Stimulated activated CD8-positive, alpha-beta memory T cell treated with anti-CD3 and anti-CD28 coated beads, Interleukin-4, amount 100 ng/mL, for 48 hours (primary cell): ENCODE data around the gene RNGTT.
"Not testable (repeated sequence)": the region's sequence is repeated elsewhere in the genome, so short reads cannot be mapped to it uniquely, and the experiment has no call there.

ENCODE experiments used
- DNase-seq: peaks from one replicate; pipeline ENCODE4 v3.0.0-alpha.2; 2020

Gene RNGTT

GRCh38 chr6:88908598-88909548 lies 54.5 kb downstream of the RNGTT start:
- DNase-seq: no peak

DNA sequence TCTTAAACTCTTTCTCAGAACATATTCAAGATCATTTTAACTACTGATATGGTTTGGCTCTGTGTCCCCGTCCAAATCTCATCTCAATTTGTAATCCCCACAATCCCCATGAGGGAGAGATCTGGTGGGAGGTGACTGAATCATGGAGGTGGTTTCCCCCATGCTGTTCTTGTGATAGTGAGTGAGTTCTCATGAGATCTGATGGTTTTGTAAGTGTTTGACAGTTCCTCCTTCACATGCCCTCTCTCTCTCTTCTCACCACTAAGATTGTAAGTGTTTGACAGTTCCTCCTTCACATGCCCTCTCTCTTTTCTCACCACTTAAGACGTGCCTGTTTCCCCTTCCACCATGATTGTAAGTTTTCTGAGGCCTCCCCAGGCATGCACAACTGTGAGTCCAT lies 56.3 kb downstream of the RNGTT start:
- not testable (repeated sequence) for DNase-seq

- DNase-seq: no peak
Observed at GRCh38 chr6:88899569-88900316, 63.7 kb downstream of the RNGTT start.

DNA sequence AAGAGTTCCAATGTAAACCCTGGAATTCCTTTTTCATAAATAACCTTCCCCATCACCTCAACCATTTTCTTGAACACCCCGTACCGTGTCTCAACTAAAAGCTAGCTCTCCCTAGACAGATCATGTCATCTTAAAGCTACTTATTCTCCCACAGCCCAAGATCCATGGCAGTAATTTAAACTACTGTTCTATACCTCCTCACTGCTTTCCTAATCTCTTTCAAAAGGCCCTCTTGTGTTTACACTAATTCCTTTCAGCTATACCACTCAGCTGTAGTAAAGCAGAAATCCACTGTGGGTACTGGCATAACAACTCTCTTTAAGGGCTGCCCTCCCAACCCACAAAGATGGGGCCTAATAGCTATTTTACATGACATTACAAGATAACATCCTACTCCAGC lies 67.5 kb downstream of the RNGTT start:
- no peak for DNase-seq

GRCh38 chr6:88890860-88891845 lies 72.3 kb downstream of the RNGTT start:
- DNase-seq: no peak

GRCh38 chr6:88890394-88890793 lies 73.0 kb downstream of the RNGTT start:
- no peak for DNase-seq

DNA sequence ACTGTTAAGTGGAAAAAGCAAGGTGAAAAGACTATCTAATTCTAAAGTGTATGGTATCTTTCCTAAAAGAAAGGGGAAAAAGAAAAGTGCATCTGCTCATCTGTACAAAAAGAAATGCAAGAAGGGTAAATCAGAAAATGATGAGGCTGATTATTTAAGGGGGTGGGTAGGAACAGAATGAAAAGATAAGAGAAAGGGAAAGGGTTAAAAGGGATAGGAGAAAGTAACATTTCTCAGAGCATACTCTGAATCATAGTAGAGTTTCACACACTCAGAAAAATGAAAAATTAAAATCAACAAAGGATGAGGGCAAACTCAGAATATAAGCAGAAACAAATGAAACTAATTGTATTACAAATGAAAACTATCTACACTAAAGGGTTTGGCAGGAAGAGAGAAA lies 79.1 kb downstream of the RNGTT start:
- no peak for DNase-seq

DNA sequence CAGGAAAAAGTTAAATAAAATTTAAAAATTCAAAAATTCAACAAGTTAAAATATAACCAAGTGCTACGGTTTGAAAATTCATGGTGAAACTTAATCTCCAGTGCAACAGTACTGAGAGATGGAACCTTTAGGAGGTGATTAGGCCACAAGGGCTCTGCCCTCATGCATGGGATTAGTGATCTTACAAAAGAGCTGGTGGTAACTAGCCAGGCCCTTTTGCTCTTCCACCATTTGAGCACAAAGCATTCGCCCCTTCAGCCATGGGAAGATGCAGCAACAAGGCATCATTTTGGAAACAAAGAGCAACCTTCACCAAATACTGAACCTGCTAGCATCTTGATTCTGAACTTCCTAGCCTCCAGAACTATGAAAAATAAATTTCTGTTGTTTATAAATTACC lies 80.9 kb downstream of the RNGTT start:
- DNase-seq: no peak

- DNase-seq: no peak
Observed at GRCh38 chr6:88881451-88881850, 82.0 kb downstream of the RNGTT start.

DNA sequence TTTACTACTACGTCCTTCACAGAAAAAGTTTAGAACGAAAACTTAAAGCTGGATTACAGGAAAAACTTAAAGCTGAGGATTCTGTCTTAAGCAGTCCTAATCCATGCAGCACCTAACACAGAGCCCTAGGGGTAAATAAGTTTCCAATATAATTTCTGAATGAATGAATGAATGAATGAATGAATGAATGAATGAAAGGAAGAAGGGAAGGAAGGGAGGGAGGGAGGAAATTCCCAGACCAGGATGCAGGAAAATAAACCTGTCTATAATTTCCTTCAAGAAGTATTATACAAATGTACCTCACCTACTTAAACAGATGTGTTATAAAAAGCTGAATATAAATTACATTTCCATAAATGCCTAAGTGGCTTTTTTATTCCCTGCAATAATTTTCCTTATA lies 83.4 kb downstream of the RNGTT start:
- DNase-seq: no peak

DNA sequence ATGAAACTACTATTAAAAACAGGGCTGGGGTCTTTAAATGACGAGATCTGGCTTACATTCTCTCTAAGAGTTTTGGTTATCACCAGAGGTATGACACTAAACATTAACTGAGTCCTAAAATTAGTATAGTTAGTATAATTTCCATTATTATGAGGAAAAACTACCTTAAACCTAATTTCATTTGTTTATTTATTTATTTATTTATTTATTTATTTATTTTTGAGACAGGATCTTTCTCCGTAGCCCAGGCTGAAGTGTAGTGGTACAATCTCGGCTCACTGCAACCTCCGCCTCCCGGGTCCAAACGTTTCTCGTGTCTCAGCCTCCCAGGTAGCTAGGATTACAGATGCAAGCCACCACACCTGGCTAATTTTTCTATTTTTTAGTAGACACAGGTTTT lies 85.5 kb downstream of the RNGTT start:
- DNase-seq: no peak

GRCh38 chr6:88872962-88873361 lies 90.5 kb downstream of the RNGTT start:
- no peak for DNase-seq

- no peak for DNase-seq
Observed at GRCh38 chr6:88871498-88871897, 91.9 kb downstream of the RNGTT start.

- DNase-seq: peak; percentile 30
Observed at GRCh38 chr6:88870717-88871330, 92.6 kb downstream of the RNGTT start.

DNA sequence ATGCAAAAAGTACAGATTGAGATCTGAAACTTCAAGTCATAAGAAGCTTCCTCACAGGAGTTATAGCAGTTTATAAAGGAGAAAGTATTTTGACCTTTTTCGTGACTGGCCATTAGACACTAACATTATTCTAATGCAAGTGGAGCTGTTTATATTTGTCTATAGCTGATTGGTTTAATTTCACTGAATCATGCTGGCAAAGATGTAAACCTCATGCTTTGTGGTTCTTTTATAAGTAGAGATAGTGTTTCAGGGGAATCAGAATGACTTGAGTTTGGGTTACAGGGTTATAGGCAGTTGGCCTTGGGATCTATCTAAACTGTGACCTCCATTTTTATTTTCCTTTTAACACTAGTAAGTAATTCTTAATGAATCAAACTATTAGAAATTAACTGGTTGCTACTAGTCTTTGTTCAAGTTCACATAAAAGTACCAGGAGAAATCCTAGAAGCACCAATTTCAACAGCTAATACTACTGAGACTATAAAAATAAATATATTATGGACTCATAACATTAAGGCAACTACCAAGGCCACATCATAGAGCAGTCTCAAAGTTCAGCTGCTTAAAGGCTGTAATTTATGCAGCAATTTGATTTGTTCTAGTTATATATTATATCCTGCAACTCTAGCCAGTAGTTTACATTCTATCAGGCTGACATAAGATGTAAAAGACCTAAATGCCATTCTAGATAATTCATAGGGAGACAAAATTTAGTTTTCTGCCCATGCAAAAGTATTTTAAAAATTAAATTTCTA lies 94.0 kb downstream of the RNGTT start:
- no peak for DNase-seq

DNA sequence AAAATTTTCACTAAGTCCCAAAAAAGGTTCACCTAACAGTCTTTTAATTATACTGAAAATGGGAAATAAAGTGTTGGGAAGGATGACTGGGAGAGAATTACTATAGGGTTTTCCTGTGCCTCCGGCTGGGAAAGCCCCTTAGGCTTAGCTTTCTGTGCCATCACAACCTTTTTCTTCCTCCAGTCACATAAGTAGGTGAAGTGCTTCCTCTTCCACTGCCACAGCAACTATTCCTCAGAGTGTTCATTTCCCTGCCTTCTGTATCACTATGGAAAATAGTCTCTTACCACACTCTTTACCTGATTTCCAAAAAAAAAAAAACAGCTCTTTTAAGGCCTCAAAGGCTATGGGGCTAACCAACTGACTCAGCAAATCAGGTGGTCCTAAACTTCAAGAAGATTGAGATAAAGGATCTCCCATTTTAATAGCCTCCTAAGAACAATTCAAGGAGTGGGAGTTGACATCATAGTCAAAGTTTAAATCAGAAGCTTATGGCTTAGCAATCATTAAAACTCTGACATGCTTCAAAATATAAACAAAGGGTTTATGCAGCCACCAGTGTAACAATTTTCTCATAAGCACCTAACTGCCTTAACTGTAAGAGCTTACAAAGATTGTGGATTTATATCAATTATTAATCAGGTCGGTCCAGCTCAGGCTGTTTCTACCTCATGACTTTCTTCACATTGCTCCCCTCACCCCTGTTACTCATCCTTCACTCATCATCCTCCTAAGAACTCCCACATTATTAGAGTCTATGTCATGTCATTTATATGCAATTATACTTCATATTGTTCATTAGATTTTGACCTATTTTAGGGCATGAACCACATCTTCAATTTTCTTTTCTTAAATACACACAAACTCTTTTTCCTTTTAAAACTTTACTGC lies 95.3 kb downstream of the RNGTT start:
- no peak for DNase-seq

GRCh38 chr6:88866856-88867255 lies 96.6 kb downstream of the RNGTT start:
- no peak for DNase-seq

- no peak for DNase-seq
Observed at GRCh38 chr6:88865275-88865674, 98.1 kb downstream of the RNGTT start.

- DNase-seq: no peak
Observed at GRCh38 chr6:88864359-88865054, 98.9 kb downstream of the RNGTT start.

DNA sequence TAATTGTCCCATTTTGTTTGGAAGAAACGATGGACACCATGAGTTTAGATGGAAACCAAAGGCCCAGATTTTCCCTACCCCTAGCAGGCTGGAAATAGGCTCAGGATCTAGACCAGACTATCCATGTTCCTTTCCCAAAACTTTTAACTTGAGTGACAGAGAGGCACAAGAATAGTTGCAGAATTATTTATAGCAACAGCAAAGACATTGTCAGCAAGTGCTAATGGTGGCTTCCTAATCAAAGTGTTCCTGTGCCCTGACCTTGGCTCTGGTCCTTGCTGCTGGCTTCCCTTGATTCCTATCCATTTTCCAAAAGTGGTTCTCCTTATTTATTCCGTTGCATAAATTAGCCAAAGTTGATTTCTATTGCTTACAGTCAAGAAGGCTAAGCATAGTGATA lies 103.1 kb downstream of the RNGTT start:
- no peak for DNase-seq
